Endothelial cell of umbilical vein (primary cell): ENCODE measurements around the gene CEACAM4.

Experiments used
- EZH2 ChIP-seq: IDR thresholded peaks from 2 replicates; pipeline ENCODE4 v1.6.1; 2012; ENCODE audit warnings: borderline replicate concordance, low read depth, mild to moderate bottlenecking, moderate library complexity, low read length, inconsistent platforms; ENCODE audit not compliant: severe bottlenecking
- FOS ChIP-seq: IDR thresholded peaks from 2 replicates; pipeline ENCODE4 v1.6.1; 2011; ENCODE audit warnings: mild to moderate bottlenecking, low read length, moderate library complexity, borderline replicate concordance; ENCODE audit not compliant: insufficient read depth
- JUN ChIP-seq: IDR thresholded peaks from 2 replicates; pipeline ENCODE4 v1.6.1; 2011; ENCODE audit warnings: borderline replicate concordance, low read depth; ENCODE audit not compliant: insufficient read length, insufficient read depth
- POLR2A ChIP-seq: IDR thresholded peaks from 2 replicates; pipeline ENCODE4 v1.6.1; 2012; ENCODE audit warnings: low read depth, mild to moderate bottlenecking, control low read depth, low read length
- POLR2AphosphoS5 ChIP-seq: IDR thresholded peaks from 2 replicates; pipeline ENCODE4 v1.6.1; 2012; ENCODE audit warnings: low read depth, mild to moderate bottlenecking, control low read depth, low read length, moderate library complexity; ENCODE audit not compliant: insufficient read depth
- TF ChIP-seq, protein P1 (sequence below), 2 donors: IDR thresholded peaks; 1 replicate in 1 of 2; 2 replicates in 1 of 2; pipeline ENCODE4 v1.5.1; 2011; ENCODE audit warnings: low read length in 2 of 2, mild to moderate bottlenecking in 2 of 2, moderate library complexity in 2 of 2, control low read depth in 1 of 2, inconsistent platforms in 1 of 2, low read depth in 1 of 2; ENCODE audit not compliant: insufficient read depth in 1 of 2; ENCODE audit errors: extremely low read depth in 1 of 2

DNA sequence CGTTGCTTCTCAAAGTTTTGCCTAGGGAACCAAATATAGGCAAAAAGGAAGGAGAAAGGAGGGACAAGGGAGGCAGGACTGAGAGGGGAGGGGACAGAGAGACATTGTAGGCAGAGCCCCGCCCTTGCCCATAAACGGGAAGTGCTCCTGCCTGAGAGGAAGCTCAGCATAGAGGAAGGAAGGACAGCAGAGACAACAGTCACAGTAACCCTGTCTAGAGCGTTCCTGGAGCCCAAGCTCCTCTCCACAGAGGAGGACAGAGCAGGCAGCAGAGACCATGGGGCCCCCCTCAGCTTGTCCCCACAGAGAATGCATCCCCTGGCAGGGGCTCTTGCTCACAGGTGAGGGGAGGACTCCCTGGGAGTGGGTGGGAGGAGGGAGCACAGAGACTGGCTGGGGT, 50.9 kb downstream of the CEACAM4 start, which contains the start of gene CEACAM21:
- TF ChIP-seq, protein P1, sequence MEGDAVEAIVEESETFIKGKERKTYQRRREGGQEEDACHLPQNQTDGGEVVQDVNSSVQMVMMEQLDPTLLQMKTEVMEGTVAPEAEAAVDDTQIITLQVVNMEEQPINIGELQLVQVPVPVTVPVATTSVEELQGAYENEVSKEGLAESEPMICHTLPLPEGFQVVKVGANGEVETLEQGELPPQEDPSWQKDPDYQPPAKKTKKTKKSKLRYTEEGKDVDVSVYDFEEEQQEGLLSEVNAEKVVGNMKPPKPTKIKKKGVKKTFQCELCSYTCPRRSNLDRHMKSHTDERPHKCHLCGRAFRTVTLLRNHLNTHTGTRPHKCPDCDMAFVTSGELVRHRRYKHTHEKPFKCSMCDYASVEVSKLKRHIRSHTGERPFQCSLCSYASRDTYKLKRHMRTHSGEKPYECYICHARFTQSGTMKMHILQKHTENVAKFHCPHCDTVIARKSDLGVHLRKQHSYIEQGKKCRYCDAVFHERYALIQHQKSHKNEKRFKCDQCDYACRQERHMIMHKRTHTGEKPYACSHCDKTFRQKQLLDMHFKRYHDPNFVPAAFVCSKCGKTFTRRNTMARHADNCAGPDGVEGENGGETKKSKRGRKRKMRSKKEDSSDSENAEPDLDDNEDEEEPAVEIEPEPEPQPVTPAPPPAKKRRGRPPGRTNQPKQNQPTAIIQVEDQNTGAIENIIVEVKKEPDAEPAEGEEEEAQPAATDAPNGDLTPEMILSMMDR (IDR thresholded peaks at IDR 0.05; ENCODE audit: extremely low read depth in 1 of 2, insufficient read depth in 1 of 2, low read depth in 1 of 2, low read length in 2 of 2) = no peak
- TF ChIP-seq JUN = no peak
- no peak for TF ChIP-seq POLR2AphosphoS5
- no peak for TF ChIP-seq POLR2A
- TF ChIP-seq FOS = no peak
- TF ChIP-seq EZH2 = no peak
